NCI-H1092 treated with DMSO at 0.1 percent for 48 hours (cell line): Measurements from ENCODE around the gene DLGAP1.

Source experiments
- DNase-seq: peaks from one replicate; lab custom pipeline; 2025; lab: John Stamatoyannopoulos, UW

Gene DLGAP1

DNA sequence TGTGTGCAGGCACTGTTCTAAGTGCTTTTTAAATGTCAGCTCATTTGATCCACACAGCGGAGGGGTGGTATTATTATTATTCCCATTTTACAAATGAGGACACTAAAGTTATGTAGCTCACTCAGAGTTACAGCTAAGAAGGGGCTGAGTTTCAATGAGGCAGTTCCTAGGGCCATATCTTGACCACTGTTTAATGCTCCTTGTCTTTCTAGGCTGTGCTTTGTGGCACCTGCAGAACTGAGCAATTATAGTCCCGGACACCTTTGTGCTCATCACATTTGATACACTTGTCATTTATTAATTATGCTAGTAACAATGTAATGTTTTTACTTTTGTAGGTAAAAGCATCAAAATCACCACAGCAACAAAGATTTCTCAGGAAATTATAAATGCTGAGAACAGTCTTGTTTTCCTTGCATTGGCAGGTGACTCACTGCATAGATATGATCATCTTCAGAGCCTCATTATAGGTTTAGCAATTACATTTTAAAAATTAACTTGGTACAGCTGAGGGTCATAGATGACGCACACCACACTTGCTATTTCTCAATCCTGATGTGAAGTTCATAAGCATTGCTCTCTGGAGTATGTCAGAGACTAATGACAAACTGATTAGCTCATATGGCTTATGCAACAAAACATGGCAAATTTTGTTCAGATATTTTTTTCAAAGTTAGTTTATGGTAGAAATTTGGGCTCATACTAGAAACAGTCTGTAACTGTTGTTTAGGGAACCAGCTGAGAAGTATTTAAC is 638.3 kb downstream of the DLGAP1 start:
- no peak for DNase-seq

DNA sequence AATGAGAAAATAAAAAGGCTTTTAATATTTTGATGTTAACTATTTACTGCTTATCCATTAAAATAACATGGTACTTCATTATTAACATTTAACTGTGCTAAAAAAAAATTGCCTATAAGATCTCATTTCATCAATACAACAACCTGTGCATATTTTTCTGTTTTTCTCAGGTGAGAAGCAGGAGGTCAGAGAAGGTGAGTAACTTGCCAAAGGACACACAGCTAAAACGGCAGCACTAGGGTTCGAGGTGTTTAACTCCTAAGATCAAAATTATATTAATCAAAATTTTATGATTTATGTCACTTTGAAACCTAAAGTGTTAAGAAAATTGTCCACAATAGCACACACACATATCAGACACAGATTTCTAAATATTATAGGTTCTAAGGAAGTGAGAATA is 639.1 kb downstream of the DLGAP1 start:
- DNase-seq, result no peak

DNA sequence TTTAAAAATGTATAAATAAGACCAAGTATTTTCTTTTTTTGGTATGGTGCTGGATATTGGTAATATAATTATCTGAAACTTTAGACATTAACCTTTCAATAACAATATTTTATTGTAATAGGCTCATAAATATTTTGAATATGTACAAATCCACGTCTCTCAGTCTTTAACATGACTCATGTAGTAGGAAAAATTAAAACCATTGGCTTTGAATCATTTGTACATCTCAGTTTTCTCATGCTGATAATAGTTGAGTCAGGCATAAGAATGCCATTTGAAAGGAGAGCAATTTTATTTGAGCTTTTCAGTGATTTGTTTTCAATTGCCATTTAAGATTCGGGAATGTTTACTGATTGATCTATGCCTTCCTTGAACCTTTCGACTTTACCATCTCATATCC is 640.3 kb downstream of the DLGAP1 start:
- DNase-seq, result no peak

DNA sequence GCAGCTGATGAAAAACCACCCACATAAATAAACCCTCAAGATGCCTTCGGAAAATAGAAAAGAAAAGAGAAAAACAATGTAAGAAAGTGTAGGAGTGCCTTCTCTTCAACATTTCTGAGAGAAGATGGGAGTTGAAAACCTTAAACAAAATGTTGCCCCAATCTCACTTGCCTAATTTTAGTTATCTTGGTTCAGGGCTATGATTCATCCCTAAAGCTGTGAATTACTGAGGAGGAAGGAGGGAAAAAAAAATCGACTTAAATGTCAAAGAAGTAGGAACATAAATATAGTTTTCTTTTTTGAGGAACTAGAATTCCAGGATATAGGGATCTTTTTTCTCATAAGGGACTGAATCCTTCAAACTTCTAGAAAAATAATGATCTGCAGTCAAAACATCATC is 644.8 kb downstream of the DLGAP1 start:
- DNase-seq, result no peak

DNA sequence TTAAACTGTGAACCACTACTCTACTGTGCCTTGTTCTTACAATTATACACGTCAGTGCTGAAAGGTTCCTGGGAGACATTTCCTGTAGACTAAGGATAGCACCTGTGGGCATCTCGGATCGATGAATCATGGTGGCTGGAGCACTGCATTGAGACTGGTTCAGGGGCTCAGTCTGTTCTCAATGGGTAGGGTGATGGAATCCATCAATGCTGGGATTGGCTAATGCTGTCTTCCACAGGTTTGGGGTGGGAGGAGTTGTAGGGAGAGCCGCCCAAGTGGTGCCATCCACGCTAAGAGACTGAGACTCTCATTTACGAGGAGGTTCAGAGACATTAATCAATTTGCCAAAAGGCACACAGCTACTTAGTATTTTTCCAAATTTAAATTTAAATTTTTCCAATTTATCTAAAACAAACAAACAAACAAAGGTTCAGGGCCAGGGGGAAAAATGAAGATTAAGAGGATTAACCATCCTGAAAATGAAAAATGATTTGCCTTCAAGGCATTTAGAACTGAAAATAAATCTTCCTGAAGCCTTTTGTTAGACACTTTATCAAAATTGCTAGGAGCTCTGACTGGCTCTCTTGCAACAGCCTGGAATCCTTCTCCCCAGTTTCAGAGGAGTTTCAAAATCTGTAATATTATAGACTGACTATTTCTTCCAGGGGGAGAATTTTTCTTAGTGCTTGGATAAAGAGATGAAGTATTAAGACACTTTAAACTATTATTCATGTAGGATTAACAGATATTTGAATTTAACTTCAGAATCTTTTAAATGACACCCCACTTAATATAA is 645.9 kb downstream of the DLGAP1 start:
- no peak for DNase-seq

DNA sequence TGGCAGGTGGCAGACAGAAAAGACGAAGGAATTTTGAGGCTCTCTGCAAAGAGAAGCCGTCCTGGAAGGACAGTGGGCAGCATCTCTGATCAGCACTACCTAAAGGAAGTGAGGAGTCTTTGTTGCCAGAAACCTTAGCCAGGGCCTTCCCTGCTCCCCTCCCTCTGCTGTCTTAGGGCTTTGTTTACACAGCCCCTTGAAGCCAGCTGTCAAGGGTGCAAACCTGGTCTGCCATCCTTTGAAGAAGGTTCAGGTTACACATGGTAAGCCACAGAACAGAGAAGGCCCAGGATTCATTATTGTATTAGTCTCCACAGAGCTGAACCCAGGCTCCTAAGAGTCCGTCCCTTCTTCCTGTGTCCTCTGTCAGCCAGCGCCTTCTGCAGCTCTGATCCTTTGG is 648.5 kb downstream of the DLGAP1 start:
- peak; percentile 65 for DNase-seq

DNA sequence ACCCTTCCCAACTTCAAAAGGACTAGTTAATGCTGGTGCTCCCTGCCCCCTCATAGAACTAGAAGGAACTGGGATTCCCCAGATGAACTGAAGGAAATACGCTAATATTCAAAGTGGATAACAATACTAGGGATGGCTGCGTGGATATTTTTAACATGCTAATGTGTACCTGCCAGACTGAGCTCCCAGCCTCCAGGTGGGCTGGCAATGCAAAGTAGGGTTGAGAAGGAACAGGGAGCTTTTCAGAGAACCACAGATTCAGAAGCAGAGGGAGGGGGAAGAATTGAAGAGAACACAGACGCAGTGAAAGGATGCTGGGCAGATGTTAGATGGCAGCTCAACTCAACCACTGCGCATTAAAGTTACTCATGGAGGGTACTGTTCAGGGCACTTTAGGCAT is 650.8 kb downstream of the DLGAP1 start:
- no peak for DNase-seq

DNA sequence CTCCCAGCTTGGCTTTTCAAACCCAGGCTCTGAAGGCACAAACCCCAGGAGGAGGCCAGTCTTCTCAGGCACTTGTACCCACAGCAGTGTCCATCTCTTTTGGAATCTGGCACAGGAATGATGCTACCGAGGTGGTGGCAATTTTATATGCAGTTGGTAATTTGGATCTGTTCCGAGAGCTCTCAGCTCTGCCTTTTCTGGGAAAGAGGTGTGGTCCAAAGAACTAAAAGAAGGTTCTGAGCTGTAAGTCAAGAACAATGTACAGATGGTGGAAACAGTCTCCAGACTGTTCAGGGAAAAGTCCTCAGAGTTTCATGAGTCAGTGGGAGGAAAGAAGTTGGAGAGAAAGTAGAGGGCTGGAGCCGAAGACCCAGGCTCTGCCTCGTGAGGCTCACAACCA is 651.8 kb downstream of the DLGAP1 start:
- DNase-seq, result no peak

DNA sequence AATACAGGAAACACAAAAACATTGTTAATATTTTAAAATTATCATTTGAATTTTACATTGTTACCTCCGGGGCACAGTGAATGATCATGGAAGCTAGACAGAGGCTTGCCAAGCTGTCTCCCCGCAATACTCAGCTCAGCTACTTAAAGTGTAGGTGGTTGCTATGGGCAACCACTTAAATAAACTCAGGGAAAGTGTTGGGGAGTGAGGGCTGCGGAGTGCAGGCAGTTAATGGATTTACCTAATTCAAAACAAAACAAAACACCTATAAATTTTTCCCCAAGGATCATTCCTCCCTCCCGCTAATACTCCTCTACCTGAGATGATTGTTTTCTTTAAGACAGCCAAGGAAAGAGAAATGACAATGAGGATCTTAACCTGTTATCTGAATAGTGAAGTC is 655.6 kb downstream of the DLGAP1 start:
- peak; percentile 14 for DNase-seq

DNA sequence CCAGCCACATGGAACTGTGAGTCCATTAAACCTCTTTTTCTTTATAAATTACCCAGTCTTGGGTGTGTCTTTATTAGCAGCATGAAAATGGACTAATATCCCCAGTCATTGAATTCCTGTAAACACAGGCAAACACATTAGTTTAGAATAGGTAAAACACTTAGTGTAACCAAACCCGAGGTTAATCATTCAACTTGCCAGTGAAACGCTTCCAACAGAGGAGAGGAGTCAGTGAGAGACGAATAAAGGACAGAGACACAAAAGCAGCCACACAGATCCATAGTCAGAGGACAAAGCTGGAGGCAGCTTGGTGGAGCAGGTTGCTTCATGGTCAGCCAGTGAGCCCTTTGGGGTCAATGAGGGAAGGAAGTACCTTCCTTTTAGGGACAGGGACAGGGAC is 657.1 kb downstream of the DLGAP1 start:
- DNase-seq, result no peak

DNA sequence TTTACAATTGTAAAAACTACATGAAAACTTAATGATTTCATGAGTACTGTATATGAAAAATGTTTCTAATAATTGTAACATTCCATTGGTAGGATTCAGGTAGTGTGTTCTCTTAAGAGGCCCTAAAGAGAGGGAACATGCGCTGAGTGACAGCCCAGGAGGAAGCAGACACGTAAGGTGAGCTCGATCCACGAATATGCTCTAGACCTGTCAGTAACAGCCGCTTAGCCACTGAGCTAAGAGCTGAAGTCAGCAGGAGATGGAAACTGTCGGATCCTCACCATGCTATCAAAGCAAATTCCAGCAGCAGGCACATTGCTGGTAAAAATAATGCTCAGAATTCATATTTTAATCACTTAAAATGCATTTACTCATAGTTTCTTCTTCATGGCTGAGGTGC is 658.7 kb downstream of the DLGAP1 start:
- no peak for DNase-seq

DNA sequence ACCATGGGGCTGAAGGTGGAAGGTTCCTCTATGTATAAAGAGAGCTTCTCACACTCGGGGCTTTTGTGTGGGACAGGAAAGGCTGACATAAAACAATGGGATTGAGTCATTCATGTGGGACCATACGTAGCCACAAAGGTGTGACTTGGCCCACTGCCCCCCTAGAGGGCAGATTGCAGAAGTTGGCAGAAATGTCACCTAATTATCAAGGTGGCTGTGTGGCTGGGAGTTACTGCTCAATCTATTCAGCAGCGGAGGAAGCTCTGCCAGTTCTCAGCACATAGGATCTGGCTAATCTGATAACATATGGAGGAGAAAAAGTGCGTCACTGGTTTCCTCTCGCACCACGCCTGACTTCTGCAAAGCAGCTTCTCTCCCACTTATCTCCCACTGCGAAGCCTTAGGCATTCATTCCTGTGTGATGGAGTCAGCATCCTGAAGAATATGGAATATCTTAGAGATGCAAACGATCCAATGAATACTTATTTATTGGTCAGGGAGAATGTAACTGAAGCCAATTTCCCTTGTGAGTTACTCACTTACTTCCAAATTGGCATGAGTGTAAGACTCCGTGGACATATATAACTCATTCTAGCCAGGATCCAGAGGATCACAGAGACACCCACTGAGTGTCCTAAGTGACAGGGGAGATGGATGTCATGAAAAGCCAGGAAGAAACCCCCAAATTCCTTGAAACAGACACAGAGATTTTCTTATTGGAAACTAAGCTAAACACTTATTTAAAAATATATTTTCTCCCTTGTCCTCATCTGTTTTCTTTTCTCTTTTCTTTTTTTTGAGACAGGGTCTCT is 660.4 kb downstream of the DLGAP1 start:
- DNase-seq, result no peak

DNA sequence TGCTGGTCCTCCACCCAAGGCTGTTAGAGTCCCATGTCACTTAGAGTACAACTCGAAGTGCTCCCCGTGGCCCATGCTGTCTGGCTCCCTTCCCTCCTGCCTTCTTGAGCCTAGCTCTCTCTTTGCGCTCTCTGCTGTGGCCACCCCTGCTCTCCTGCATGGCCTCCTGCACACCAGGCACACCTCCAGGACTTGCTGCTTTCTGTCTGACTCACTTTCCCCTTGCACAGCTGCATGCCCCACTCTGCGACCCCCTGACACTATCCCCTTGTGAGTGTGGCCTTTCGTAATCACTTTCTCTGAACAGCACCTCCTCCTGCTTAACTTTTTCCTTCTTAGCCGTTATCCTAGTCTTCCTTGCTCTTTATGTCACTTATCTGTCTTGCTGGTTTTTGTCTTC is 661.6 kb downstream of the DLGAP1 start:
- DNase-seq, result no peak

DNA sequence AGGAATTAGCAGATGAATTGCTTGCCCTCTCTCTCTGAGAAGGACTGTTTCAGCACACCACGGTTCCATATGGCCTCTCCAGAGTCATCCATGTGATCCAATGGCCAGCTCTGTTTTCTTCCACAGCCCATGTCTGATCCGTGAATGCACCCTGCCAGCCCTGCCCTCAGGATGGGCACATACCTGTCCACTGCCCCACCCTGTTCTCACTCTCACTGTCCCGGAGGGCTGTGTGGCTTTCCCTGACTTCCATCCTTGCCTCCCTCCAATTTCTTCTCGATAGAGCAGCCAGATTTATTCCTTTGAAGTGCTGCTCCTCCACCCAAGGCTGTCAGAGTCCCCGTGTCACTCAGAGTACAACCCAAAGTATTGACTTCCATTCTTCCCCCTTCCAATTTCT is 662.0 kb downstream of the DLGAP1 start:
- DNase-seq, result no peak

DNA sequence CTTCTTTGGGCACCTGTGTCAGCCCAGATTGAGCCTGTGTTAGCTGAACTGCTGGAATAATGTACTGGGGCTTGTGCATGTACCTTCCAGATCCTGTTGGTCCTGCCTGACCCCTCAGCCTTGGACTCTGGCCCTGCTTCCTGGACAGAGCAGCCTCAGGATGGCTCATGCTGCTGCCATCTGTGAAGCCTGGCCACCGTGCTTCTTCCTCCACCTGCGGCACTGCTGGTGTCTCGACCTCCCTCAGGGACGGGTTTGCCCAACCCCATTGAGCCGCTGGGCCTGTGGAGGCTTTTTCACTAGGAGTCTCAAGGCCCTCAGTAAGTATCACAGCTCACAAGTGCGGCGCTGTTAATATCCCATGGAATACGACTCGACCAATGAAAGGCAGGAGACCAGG is 662.4 kb downstream of the DLGAP1 start:
- DNase-seq, result no peak

DNA sequence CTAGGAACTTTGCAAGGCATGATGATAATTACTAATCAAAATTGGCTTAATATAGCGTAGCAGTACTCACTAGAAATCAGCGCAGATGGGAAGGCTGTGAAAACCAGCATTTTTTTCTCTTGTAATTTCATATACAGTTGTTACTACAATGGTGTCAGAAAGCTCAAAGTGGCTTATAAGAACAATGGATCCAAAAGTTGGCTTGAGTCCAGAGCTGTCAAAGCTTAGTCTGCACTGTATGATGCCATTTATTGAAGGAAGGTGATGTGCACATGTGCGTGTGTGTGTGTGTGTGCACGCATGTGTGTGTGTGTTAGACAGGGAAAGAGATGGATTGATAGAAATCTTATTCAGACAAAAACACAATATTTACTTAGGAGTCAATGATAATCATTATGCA is 663.9 kb downstream of the DLGAP1 start:
- no peak for DNase-seq

DNA sequence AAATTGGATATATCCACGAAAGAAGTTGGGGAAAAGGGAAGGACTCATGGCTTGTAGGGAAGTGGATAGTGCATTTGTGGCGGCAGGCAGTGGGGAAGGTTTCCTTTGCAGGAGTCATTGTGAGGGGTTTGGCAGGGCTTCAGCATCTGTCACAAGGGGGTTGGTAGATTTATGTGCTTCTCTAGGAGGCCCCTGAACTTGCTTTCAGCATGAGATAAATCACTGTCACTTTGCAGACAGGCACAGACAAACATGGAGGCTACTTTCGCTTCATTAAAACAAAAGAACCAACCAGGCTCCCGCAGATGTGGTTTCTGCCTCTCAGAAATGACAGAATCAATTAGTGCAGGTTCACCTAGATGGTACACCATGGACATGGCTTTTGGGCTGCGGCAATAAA is 664.4 kb downstream of the DLGAP1 start:
- no peak for DNase-seq

DNA sequence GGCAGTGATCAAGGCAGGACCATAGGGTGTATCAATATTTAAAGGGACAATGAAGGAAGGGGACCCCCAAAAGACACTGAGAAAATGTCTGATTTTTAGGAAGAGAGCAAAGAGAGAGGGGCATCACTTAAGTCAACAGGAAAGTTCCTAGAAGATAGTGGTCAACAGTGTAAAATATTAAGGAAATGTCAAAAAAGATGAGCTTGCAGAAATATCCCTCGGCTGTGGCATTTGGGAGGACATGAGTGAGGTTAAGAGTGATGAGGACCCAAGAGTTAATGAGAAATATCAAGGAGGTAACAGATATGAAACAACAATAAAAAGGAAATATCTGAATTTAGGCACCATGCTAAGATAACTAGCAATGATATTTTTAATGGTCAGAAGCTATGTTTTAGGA is 665.6 kb downstream of the DLGAP1 start:
- no peak for DNase-seq

DNA sequence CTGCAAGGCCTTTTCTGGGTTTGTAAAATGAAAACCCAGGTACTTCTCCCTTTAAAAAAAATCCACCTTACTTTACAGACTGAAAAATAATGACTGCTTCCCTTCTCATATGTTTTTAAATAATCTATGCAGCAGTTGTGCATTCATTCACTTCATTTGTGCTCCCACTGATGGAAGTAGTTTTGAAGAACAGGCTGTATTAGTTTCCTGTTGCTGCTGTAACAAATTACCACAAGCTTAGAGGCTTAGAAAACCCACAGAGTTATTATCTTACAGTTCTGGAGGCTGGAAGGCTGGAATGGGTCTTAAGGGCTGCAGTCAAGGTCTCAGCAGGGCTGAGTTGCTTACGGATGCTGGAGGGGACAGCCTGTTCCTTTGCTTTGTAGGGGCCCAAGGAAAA is 670.2 kb downstream of the DLGAP1 start:
- no peak for DNase-seq

DNA sequence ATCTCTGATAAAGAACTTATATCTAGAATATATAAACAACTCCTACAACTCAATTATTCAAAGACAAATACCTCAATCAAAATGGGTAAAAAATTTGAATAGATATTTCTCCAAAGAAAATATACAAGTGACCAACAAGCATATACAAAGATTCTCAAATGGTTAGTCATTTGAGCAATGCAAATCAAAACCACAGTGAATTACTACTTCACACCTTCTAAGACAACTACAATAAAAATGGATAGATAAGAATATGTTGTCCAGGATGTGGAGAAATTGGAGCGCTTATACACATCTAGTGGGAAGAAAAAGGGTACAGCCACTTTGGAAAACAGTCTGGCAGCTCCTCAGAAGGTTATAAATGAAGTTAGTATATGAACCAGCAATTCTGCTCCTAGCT is 672.2 kb downstream of the DLGAP1 start:
- no peak for DNase-seq

DNA sequence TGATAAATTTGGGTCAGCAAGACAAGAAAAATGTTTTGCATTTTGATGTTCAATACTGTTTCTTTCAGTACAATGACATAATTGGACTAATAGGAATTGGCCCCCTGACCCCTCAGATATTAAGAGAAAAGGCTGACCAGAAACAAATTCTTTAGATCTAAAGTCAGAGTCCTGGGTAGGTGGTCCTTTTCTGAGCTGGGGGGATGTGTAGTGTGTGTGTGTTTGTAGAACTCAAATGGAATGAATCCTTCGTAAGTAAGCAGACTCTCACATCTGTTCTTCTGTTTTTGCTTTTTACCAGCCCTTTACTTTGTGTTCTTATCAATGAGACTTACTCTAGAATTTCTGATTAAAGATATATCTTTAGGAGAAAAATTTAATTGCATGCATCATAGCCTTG is 677.4 kb downstream of the DLGAP1 start:
- DNase-seq, result no peak

DNA sequence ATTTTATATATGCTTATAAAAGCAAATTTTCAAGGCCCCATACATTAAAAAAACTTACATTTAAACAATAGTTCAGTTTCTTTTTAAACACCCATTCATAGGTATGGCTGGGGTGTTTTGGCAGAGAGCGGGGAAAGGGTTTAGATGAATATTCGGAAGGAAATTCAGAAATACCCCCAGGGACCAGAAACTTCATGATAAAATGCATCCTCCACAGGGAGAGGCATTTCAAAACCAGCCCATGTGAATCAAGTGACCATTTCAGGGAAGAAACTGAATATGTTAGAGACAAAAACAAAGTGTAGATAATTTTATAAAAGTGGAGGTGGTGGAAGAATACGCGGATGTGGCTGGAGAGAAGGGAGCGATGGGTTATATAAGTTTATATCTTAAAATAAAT is 678.0 kb downstream of the DLGAP1 start:
- DNase-seq, result no peak

DNA sequence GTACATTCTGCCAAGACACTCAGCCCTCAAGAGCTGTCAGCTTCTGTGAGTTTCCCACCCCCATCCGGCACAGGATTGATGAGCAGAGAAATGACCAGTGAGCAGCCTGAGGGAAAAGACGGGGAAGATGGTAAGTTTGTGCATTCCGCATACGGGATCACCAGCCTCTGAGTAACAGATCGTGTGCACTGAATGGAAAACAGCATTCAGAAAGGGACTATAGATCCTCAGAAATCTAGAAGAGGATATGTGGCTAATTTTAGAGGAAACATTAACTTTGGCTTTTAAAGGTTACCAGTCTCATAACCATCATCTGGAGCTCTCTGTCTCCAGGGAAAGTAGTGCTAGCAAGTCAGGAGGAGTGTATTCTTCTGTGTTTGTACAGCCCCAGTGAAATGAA is 679.1 kb downstream of the DLGAP1 start:
- DNase-seq, result no peak
